SK-N-SH treated with all-trans-retinoic acid at 6 μM for 48 hours (cell line): ENCODE data around the gene MB21D2.
A peak's percentile ranks its signal among the peaks of the same experiment; 100 is the strongest.

Experiments
- ATAC-seq: fragments of 200-7000 bp; cut with Tn5 transposase; 3 replicates; pipeline ENCODE4 v1.9.1; 2020; ENCODE audit warnings: mild to moderate bottlenecking, moderate library complexity
- ARNTL ChIP-seq: fragments of 450-650 bp; formaldehyde crosslinking; IDR thresholded peaks from 2 replicates; pipeline ENCODE4 v1.5.0; 2020; ENCODE audit warnings: low read depth, mild to moderate bottlenecking, moderate library complexity, borderline replicate concordance
- BACH2 ChIP-seq: fragments of 250-450 bp; sonication (Bioruptor Pico); IDR thresholded peaks from 2 replicates; pipeline ENCODE4 v1.9.0; 2021; ENCODE audit warnings: mild to moderate bottlenecking, borderline replicate concordance
- CSDC2 ChIP-seq: fragments of 250-450 bp; sonication (Bioruptor Pico); IDR thresholded peaks from 2 replicates; pipeline ENCODE4 v1.5.0; 2020; ENCODE audit warnings: mild to moderate bottlenecking, moderate library complexity
- CSRNP3 ChIP-seq: fragments of 250-450 bp; sonication (Bioruptor Pico); IDR thresholded peaks from 2 replicates; pipeline ENCODE4 v1.5.1; 2021; ENCODE audit warnings: mild to moderate bottlenecking, moderate library complexity
- ESRRG ChIP-seq: fragments of 250-450 bp; sonication (Bioruptor Pico); IDR thresholded peaks from 2 replicates; pipeline ENCODE4 v1.6.1; 2021; ENCODE audit warnings: mild to moderate bottlenecking
- GLIS3 ChIP-seq: fragments of 250-450 bp; sonication (Bioruptor Pico); IDR thresholded peaks from 2 replicates; pipeline ENCODE4 v1.5.0; 2020; ENCODE audit warnings: mild to moderate bottlenecking, moderate library complexity
- ISL1 ChIP-seq: fragments of 250-450 bp; sonication (Bioruptor Pico); IDR thresholded peaks from 2 replicates; pipeline ENCODE4 v2.1.2; 2022; ENCODE audit warnings: mild to moderate bottlenecking, moderate library complexity
- OSR1 ChIP-seq: fragments of 250-450 bp; sonication (Bioruptor Pico); IDR thresholded peaks from 2 replicates; pipeline ENCODE4 v1.8.0; 2022; ENCODE audit warnings: moderate library complexity, mild to moderate bottlenecking, inconsistent platforms
- PATZ1 ChIP-seq: fragments of 250-450 bp; sonication (Bioruptor Pico); IDR thresholded peaks from 2 replicates; pipeline ENCODE4 v1.8.0; 2020; ENCODE audit warnings: mild to moderate bottlenecking, moderate library complexity, borderline replicate concordance
- POU6F1 ChIP-seq: fragments of 250-450 bp; sonication (Bioruptor Pico); IDR thresholded peaks from 2 replicates; pipeline ENCODE4 v1.8.0; 2021; ENCODE audit warnings: low read depth, mild to moderate bottlenecking, moderate library complexity, borderline replicate concordance
- PPARA ChIP-seq: fragments of 250-450 bp; sonication (Bioruptor Pico); IDR thresholded peaks from 2 replicates; pipeline ENCODE4 v1.5.0; 2020; ENCODE audit warnings: mild to moderate bottlenecking, borderline replicate concordance
- RARB ChIP-seq: fragments of 250-450 bp; sonication (Bioruptor Pico); IDR thresholded peaks from 2 replicates; pipeline ENCODE4 v1.8.0; 2021; ENCODE audit warnings: mild to moderate bottlenecking, moderate library complexity
- SNAI2 ChIP-seq: fragments of 250-450 bp; sonication (Bioruptor Pico); IDR thresholded peaks from 2 replicates; pipeline ENCODE4 v1.5.0; 2020; ENCODE audit warnings: mild to moderate bottlenecking, moderate library complexity
- TOX ChIP-seq: fragments of 250-450 bp; sonication (Bioruptor Pico); IDR thresholded peaks from 2 replicates; pipeline ENCODE4 v1.8.0; 2021; ENCODE audit warnings: mild to moderate bottlenecking, moderate library complexity, borderline replicate concordance
- TSHZ2 ChIP-seq: fragments of 250-450 bp; sonication (Bioruptor Pico); IDR thresholded peaks from 2 replicates; pipeline ENCODE4 v1.5.0; 2020; ENCODE audit warnings: mild to moderate bottlenecking, moderate library complexity
- ZC3H10 ChIP-seq: fragments of 250-450 bp; sonication (Bioruptor Pico); IDR thresholded peaks from 2 replicates; pipeline ENCODE4 v1.5.1; 2021; ENCODE audit warnings: mild to moderate bottlenecking, moderate library complexity
- ZFP3 ChIP-seq: fragments of 250-450 bp; sonication (Bioruptor Pico); IDR thresholded peaks from 2 replicates; pipeline ENCODE4 v1.5.0; 2020; ENCODE audit warnings: mild to moderate bottlenecking, moderate library complexity
- ZFP30 ChIP-seq: fragments of 450-650 bp; formaldehyde crosslinking; IDR thresholded peaks from 2 replicates; pipeline ENCODE4 v1.5.0; 2022; ENCODE audit warnings: mild to moderate bottlenecking, moderate library complexity
- ZNF70 ChIP-seq: fragments of 450-650 bp; formaldehyde crosslinking; IDR thresholded peaks from 2 replicates; pipeline ENCODE4 v1.5.0; 2020; ENCODE audit warnings: mild to moderate bottlenecking, moderate library complexity
- ZNF8 ChIP-seq: fragments of 450-650 bp; formaldehyde crosslinking; IDR thresholded peaks from 2 replicates; pipeline ENCODE4 v1.5.0; 2020; ENCODE audit warnings: mild to moderate bottlenecking, moderate library complexity
- TF ChIP-seq, protein P1 (sequence below): fragments of 250-450 bp; sonication (Bioruptor Pico); IDR thresholded peaks from 2 replicates; pipeline ENCODE4 v1.5.1; 2020; ENCODE audit warnings: low read depth, mild to moderate bottlenecking, moderate library complexity

MB21D2 gene

DNA sequence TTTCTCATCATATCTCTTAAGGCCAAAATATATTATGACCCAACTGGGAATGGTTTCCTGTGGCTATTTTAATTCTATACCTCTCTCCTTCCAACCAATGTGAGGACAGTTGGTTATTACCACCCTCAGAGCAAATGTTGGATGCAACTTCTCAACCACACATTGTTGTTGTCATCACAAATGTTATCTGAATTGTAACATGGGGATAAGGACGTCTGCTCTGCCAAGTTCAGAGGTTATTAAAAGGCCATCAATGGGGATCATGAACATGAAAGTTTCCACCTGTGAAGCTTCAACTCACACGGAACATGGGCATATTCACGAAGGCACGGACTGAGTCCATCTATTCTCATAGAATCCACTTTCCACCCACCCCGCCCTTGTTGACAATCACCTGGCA is 46.8 kb downstream of the MB21D2 start:
- ATAC-seq: no peak
- TF ChIP-seq ZNF70 (CRISPR knock-in tag) (no peak), CSRNP3 (CRISPR knock-in tag) (no peak), PATZ1 (CRISPR knock-in tag) (no peak), BACH2 (CRISPR knock-in tag) (no peak), ZC3H10 (CRISPR knock-in tag) (no peak), RARB (CRISPR knock-in tag) (no peak), CSDC2 (CRISPR knock-in tag) (no peak), ZFP3 (CRISPR knock-in tag) (no peak), ZNF8 (CRISPR knock-in tag) (no peak), SNAI2 (CRISPR knock-in tag) (no peak), PPARA (CRISPR knock-in tag) (no peak), ESRRG (CRISPR knock-in tag) (no peak), POU6F1 (CRISPR knock-in tag) (no peak), TOX (CRISPR knock-in tag) (no peak), ARNTL (no peak), GLIS3 (CRISPR knock-in tag) (no peak), ISL1 (CRISPR knock-in tag) (no peak), TSHZ2 (CRISPR knock-in tag) (no peak)

DNA sequence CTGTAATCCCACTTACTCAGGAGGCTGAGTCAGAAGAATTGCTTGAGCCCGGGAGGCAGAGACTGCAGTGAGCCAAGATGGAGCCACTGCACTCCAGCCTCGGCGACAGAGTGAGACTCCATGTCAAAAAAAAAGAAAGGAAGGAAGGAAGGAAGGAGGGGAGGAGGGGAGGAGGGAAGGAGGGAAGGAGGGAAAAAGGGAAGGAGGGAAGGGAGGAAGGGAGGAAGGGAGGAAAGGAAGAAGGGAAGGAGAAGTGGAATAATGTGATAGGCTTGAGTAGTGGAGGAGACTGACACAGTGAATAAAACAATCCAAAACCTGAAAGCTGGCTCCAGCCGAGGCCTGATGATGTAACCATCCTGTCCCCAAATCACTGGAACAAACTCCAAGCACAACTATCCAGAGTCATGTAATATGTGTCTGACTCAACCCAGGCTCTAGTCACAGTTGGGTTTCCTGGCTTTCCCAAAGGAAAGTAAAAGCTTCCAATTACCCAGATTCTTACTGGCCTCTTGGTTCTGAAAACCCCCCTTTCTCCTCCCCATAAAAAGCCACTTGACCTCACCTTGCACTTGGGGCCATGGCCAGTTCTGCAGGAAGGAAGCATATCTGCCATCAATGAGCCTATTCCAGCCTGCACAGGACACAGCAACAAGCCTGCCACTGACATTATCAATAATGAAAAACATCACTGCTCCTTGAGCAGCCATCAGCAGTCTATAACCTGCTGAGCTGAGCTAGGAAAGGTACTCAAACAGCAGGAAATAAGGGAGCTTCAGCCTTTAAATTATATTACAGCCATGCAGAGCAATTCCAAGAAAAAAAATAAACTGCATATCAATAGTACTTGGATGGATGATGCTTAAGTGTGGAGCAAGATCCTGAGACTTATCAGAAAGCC is 48.3 kb downstream of the MB21D2 start:
- ATAC-seq: peak; percentile 75

DNA sequence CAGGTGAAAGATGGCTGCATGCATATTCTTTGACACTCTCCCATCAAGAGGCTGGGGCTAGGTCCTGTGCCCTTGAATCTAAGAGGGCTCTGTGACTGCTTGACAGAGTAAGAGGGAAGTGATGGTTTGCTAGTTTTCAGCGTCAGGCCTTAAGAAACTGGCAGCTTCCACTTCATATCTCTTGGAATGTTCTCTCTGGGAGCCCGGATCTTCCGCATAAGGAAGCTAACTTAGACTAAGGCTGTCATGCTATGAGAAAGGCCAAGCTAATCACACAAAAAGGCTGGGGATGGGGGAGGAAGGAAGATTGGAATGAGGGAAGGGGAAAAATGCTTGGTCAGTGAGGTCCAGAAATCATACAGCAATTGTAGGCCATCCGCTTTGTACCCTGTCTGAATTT is 50.0 kb downstream of the MB21D2 start:
- no peak for TF ChIP-seq TOX (CRISPR knock-in tag)
- no peak for TF ChIP-seq ZFP30 (CRISPR knock-in tag)
- TF ChIP-seq GLIS3 (CRISPR knock-in tag): no peak
- TF ChIP-seq ISL1 (CRISPR knock-in tag): no peak
- no peak for TF ChIP-seq PPARA (CRISPR knock-in tag)
- TF ChIP-seq BACH2 (CRISPR knock-in tag): no peak
- TF ChIP-seq, protein P1, sequence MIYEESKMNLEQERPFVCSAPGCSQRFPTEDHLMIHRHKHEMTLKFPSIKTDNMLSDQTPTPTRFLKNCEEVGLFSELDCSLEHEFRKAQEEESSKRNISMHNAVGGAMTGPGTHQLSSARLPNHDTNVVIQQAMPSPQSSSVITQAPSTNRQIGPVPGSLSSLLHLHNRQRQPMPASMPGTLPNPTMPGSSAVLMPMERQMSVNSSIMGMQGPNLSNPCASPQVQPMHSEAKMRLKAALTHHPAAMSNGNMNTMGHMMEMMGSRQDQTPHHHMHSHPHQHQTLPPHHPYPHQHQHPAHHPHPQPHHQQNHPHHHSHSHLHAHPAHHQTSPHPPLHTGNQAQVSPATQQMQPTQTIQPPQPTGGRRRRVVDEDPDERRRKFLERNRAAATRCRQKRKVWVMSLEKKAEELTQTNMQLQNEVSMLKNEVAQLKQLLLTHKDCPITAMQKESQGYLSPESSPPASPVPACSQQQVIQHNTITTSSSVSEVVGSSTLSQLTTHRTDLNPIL (CRISPR knock-in tag): no peak
- TF ChIP-seq ZNF70 (CRISPR knock-in tag): no peak
- no peak for ATAC-seq

More for the DNA sequence above, 48.3 kb downstream of the MB21D2 start:
- no peak for TF ChIP-seq OSR1
